OCI-LY7 (cell line): ENCODE results near the gene HSPA12A. TPM values are rescaled to one million over a fixed set of nuclear protein-coding genes. Genes with fewer than 3 reads are reported as not detected.

Experiments used
- BruUV-seq: library from RNA; stranded (reverse); fragments of 400-500 nt; replicated peaks from 2 replicates; lab custom pipeline; 2021; lab: Mats Ljungman, UMichigan
- CTCF ChIA-PET: fragments of 300-600 bp; sonication (Branson Sonifier 250); formaldehyde crosslinking; loops from one replicate; lab custom pipeline; 2022; ENCODE audit warnings: antibody characterized with exemption; ENCODE audit not compliant: unreplicated experiment; lab: Charles Lee
- POLR2A ChIA-PET: fragments of 300-600 bp; sonication (Branson Sonifier 250); formaldehyde crosslinking; loops from one replicate; lab custom pipeline; 2022; ENCODE audit warnings: antibody characterized with exemption; lab: Charles Lee
- DNase-seq: peaks from one replicate; pipeline ENCODE4 v3.0.0-alpha.2; 2015; ENCODE audit warnings: low spot score
- H2AFZ ChIP-seq: fragments of 200-600 bp; sonication (generic), shearing (Covaris generic); 2 replicates; pipeline ENCODE4 v1.6.1; 2014; ENCODE audit warnings: mild to moderate bottlenecking, antibody characterized with exemption, low read length, moderate library complexity
- H3K27ac ChIP-seq: fragments of 200-600 bp; sonication (generic); 2 replicates; pipeline ENCODE4 v1.5.1; 2014; ENCODE audit warnings: mixed run types, low read depth, mild to moderate bottlenecking, moderate library complexity, low read length, inconsistent platforms; ENCODE audit not compliant: poor library complexity, severe bottlenecking
- H3K36me3 ChIP-seq: fragments of 200-600 bp; sonication (generic); 2 replicates; pipeline ENCODE4 v1.6.1; 2014; ENCODE audit warnings: mild to moderate bottlenecking, antibody characterized with exemption, low read length, moderate library complexity, mixed read lengths; ENCODE audit not compliant: insufficient read depth
- H3K4me1 ChIP-seq: fragments of 200-600 bp; sonication (generic); 2 replicates; pipeline ENCODE4 v1.5.1; 2014; ENCODE audit warnings: mild to moderate bottlenecking, low read length; ENCODE audit not compliant: insufficient read depth, poor library complexity, severe bottlenecking
- H3K4me2 ChIP-seq: fragments of 200-600 bp; sonication (generic); 2 replicates; pipeline ENCODE4 v1.6.1; 2014; ENCODE audit warnings: mild to moderate bottlenecking, low read length
- H3K4me3 ChIP-seq: fragments of 200-600 bp; sonication (generic); 2 replicates; pipeline ENCODE4 v1.5.1; 2014; ENCODE audit warnings: mild to moderate bottlenecking, low read depth, low read length; ENCODE audit not compliant: poor library complexity, severe bottlenecking
- H3K79me2 ChIP-seq: fragments of 200-600 bp; sonication (generic); 2 replicates; pipeline ENCODE4 v1.6.1; 2016; ENCODE audit warnings: low read depth, mild to moderate bottlenecking, low read length, moderate library complexity, mixed read lengths; ENCODE audit not compliant: insufficient read depth
- H3K9me2 ChIP-seq: fragments of 200-600 bp; sonication (generic); 2 replicates; pipeline ENCODE4 v1.6.1; 2016; ENCODE audit warnings: mild to moderate bottlenecking, low read length, mixed read lengths; ENCODE audit not compliant: insufficient read depth
- H3K9me3 ChIP-seq: fragments of 200-600 bp; sonication (generic); 2 replicates; pipeline ENCODE4 v1.6.1; 2014; ENCODE audit warnings: mild to moderate bottlenecking, mixed run types, low read length, mixed read lengths
- H4K20me1 ChIP-seq: fragments of 200-600 bp; sonication (generic); 2 replicates; pipeline ENCODE4 v1.6.1; 2014; ENCODE audit warnings: mild to moderate bottlenecking, antibody characterized with exemption, low read length, moderate library complexity, mixed read lengths; ENCODE audit not compliant: insufficient read depth
- EZH2phosphoT487 ChIP-seq: fragments of 200-600 bp; sonication (generic); IDR thresholded peaks from 2 replicates; pipeline ENCODE4 v1.6.1; 2018; ENCODE audit warnings: low read depth, borderline replicate concordance, mild to moderate bottlenecking, mixed run types, antibody characterized with exemption, low read length, moderate library complexity, mixed read lengths
- intact Hi-C: fragments of 100-400 bp; cut with micrococcal nuclease; formaldehyde crosslinking; loops from one replicate; pipeline ENCODE4 v1.10.0; 2022; ENCODE audit not compliant: unreplicated experiment
- total RNA-seq, 2 experiments: library from RNA; depleted of rRNA in 1 of 2; stranded (reverse); fragments of >200 nt in 1 of 2; shearing (Covaris generic) in 1 of 2; gene quantifications; 2 replicates each; pipeline ENCODE4 v1.2.3, GENCODE V29; 2014 to 2022
- TF ChIP-seq, protein P1 (sequence below): fragments of 200-600 bp; sonication (generic); conservative IDR thresholded peaks from 2 replicates; pipeline ENCODE4 v1.5.1; 2014; ENCODE audit warnings: mild to moderate bottlenecking, antibody characterized with exemption, low read length, moderate library complexity, mixed read lengths

Gene HSPA12A
- total RNA-seq, 2 experiments from 2014 or later, result 3.7 TPM; not detected in 1

DNA sequence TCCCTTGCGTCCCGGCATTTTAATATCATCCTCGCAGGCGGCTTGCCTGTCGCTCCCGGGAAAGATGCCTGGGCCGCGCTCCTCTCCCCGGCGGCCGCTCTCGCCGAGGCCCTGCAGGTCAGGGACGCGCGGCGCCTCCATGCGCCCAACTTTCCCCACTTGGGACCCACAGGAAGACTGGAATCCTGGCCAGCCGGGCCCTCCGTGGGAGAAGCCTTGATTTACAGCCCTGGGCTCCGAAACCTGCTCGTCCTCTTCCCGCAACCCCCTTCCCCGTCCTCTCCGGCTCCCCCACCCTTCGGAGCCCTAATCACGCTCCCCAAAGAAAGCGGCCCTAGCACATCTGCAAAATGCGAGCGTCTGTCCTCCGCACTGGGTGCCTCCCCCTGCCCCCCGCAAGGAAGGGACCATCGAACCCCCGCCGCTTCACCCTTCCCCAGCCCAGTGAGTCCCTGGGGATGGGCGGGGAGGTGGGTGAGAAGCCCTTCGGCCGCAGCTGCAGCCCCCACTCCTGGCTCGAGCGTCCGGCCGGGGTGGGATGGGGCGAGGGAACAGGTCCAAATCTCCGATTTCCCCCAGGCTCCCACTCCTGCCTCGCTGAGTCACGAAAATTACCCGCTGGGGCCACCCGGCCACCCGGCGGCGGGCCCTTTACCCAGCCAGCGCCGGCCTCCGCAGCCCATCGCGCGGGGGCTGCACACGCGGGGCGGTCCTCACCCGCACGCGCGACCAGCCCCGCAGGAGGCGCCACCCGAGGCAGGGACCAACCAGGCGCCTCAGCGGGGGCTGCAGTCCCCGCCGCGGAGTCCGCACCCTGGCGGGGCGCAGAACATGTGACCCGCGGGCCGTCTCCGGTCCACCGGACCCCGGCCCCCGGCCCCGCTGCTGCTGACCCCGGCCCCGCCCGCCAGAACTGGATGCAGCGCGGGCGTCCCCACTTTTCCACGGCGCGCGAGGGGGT is 695 bp downstream of the HSPA12A start:
- no peak for TF ChIP-seq EZH2phosphoT487
- TF ChIP-seq, protein P1, sequence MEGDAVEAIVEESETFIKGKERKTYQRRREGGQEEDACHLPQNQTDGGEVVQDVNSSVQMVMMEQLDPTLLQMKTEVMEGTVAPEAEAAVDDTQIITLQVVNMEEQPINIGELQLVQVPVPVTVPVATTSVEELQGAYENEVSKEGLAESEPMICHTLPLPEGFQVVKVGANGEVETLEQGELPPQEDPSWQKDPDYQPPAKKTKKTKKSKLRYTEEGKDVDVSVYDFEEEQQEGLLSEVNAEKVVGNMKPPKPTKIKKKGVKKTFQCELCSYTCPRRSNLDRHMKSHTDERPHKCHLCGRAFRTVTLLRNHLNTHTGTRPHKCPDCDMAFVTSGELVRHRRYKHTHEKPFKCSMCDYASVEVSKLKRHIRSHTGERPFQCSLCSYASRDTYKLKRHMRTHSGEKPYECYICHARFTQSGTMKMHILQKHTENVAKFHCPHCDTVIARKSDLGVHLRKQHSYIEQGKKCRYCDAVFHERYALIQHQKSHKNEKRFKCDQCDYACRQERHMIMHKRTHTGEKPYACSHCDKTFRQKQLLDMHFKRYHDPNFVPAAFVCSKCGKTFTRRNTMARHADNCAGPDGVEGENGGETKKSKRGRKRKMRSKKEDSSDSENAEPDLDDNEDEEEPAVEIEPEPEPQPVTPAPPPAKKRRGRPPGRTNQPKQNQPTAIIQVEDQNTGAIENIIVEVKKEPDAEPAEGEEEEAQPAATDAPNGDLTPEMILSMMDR, result no peak
- no peak overlapping the region for H2AFZ ChIP-seq
- no peaks in the 10 kb centered on the region for H4K20me1 ChIP-seq
- H3K9me3 ChIP-seq, result no peaks in the 10 kb centered on the region
- DNase-seq, result no peak
- H3K4me1 ChIP-seq, result no peaks in the 10 kb centered on the region
- H3K79me2 ChIP-seq, result no peaks in the 10 kb centered on the region
- H3K36me3 ChIP-seq, result no peaks in the 10 kb centered on the region
- H3K4me2 ChIP-seq, result no peak overlapping the region
- CTCF ChIA-PET, result no interaction called here
- no peak overlapping the region for H3K27ac ChIP-seq
- no peaks in the 10 kb centered on the region for H3K9me2 ChIP-seq
- intact Hi-C loops, result no loop called here
- POLR2A ChIA-PET, result no interaction called here
- H3K4me3 ChIP-seq, result no peak overlapping the region
- BruUV-seq, result no TSS peak

DNA sequence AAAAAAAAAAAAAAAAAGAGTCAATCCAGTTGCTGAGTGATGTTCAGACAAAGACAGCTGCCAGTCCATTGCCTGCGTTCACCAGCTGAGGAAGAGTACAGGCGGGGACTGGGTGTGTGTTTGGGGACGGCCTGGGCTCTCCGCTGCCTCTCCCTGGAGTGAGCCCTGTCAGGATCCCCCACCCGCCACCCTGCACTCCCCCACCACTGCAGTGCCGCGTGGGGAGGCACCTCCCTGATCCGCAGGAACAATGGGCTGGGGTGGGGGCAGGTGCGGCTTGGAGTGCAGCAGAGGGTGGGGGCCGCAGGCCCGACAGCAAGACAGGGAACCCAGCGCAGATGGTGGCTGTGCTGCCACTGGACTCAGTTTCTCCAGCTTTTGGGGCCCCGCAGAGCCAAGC is 1.4 kb downstream of the HSPA12A start:
- Histone ChIP-seq H2AFZ (no peak overlapping the region), H3K9me3 (no peaks in the 10 kb centered on the region), H3K27ac (no peak overlapping the region), H3K4me3 (no peak overlapping the region), H3K9me2 (no peaks in the 10 kb centered on the region), H3K36me3 (no peaks in the 10 kb centered on the region), H4K20me1 (no peaks in the 10 kb centered on the region), H3K4me2 (no peak overlapping the region), H3K79me2 (no peaks in the 10 kb centered on the region), H3K4me1 (no peaks in the 10 kb centered on the region)
- POLR2A ChIA-PET, result no interaction called here
- CTCF ChIA-PET, result no interaction called here
- BruUV-seq, result no TSS peak
- intact Hi-C loops, result no loop called here
- no peak for DNase-seq
- no peak for TF ChIP-seq EZH2phosphoT487
- TF ChIP-seq, protein P1, result no peak

DNA sequence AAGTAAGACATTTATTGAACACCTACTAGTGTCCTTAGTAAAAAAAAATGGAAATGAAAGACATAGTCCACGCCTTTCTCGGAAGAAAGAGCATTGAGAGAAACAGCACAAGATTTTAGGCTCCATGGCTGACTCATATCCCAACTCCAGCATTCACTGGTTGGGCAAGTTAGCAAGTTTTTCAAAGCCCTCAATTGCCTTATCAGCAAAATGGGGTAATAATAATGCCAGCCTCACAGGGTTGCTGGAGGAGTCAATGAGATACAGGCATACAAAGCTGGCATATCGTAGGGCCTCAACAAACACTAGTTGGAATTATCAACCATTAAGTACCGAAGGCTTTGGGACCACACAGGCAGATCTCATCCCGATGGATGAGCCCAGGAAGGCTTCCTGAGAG is 4.0 kb downstream of the HSPA12A start:
- TF ChIP-seq, protein P1, result no peak
- TF ChIP-seq EZH2phosphoT487, result no peak
- no peak for DNase-seq
- no peaks in the 10 kb centered on the region for H3K36me3 ChIP-seq
- no peak overlapping the region for H3K4me3 ChIP-seq
- intact Hi-C loops, result no loop called here
- CTCF ChIA-PET, result no interaction called here
- H3K4me2 ChIP-seq, result no peak overlapping the region
- no peaks in the 10 kb centered on the region for H3K9me2 ChIP-seq
- H3K79me2 ChIP-seq, result no peaks in the 10 kb centered on the region
- POLR2A ChIA-PET, result no interaction called here
- no peaks in the 10 kb centered on the region for H3K4me1 ChIP-seq
- H3K27ac ChIP-seq, result no peak overlapping the region
- no peaks in the 10 kb centered on the region for H3K9me3 ChIP-seq
- no peak overlapping the region for H2AFZ ChIP-seq
- H4K20me1 ChIP-seq, result no peaks in the 10 kb centered on the region
- no TSS peak for BruUV-seq
